K562 (cell line): Measurements from ENCODE around the gene CLIP1.

Experiments
- CBX2 ChIP-seq: fragments of 200-600 bp; sonication (generic); IDR thresholded peaks from one replicate; pipeline ENCODE4 v1.6.1; 2012; ENCODE audit warnings: mild to moderate bottlenecking, low read length, inconsistent platforms; ENCODE audit not compliant: insufficient read depth, poor library complexity, severe bottlenecking
- CBX8 ChIP-seq: fragments of 200-600 bp; sonication (generic); IDR thresholded peaks from 2 replicates; pipeline ENCODE4 v1.6.1; 2012; ENCODE audit warnings: borderline replicate concordance, mixed run types, low read depth, mild to moderate bottlenecking, moderate library complexity, mixed read lengths, low read length, control low read depth, inconsistent platforms; ENCODE audit not compliant: poor library complexity, severe bottlenecking; ENCODE audit errors: extremely low read depth
- KDM5B ChIP-seq: fragments of 200-600 bp; sonication (generic); IDR thresholded peaks from 2 replicates; pipeline ENCODE4 v1.6.1; 2012; ENCODE audit warnings: low read depth, mild to moderate bottlenecking, moderate library complexity, low read length, control low read depth, inconsistent platforms; ENCODE audit not compliant: insufficient replicate concordance
- MTA2 ChIP-seq: fragments of 450-650 bp; IDR thresholded peaks from 2 replicates; pipeline ENCODE4 v1.6.1; 2016; ENCODE audit warnings: low read depth
- MYNN ChIP-seq, 2 experiments: sonication (generic); formaldehyde crosslinking in 1 of 2; IDR thresholded peaks; 2 replicates each; pipeline versions ENCODE4 v1.5.0 to v1.6.1; 2016 to 2020; ENCODE audit warnings: antibody characterized with exemption in 1 of 2, missing genetic modification reagents in 1 of 2
- POLR2A ChIP-seq: fragments of 450-650 bp; conservative IDR thresholded peaks from 2 replicates; pipeline ENCODE4 v1.6.1; 2016
- RAD51 ChIP-seq: fragments of 450-650 bp; IDR thresholded peaks from 2 replicates; pipeline ENCODE4 v1.7.1; 2016; ENCODE audit warnings: low read depth, mild to moderate bottlenecking, borderline replicate concordance
- SMAD1 ChIP-seq: fragments of 150-350 bp; IDR thresholded peaks from 2 replicates; pipeline ENCODE4 v1.6.1; 2014; ENCODE audit warnings: low read length, low read depth; ENCODE audit not compliant: partially characterized antibody
- U2AF2 ChIP-seq: fragments of 200-400 bp; formaldehyde crosslinking; optimal IDR thresholded peaks from 2 replicates; pipeline ENCODE3; 2017; ENCODE audit warnings: low read depth, mild to moderate bottlenecking, low read length
- ZBTB7A ChIP-seq: IDR thresholded peaks from 2 replicates; pipeline ENCODE4 v1.6.1; 2011; ENCODE audit warnings: low read depth, mild to moderate bottlenecking, low read length, moderate library complexity, borderline replicate concordance; ENCODE audit not compliant: control insufficient read depth
- ZNF146 ChIP-seq: IDR thresholded peaks from one replicate; pipeline ENCODE4 v1.6.1; 2018; ENCODE audit warnings: missing compliant biosample characterization; ENCODE audit not compliant: unreplicated experiment
- TF ChIP-seq, protein P1 (sequence below): sonication (generic); formaldehyde crosslinking; IDR thresholded peaks from 2 replicates; pipeline ENCODE4 v1.8.0; 2022; ENCODE audit warnings: mild to moderate bottlenecking, missing genetic modification reagents
- TF ChIP-seq, protein P2 (sequence below), 3 experiments: IDR thresholded peaks in 2 of 3; conservative IDR thresholded peaks in 1 of 3; 2 replicates each; pipeline ENCODE4 v1.5.1; 2011 to 2012; ENCODE audit warnings: low read length in 3 of 3, mild to moderate bottlenecking in 3 of 3, control low read depth in 2 of 3, improper control_type of control experiment in 1 of 3, inconsistent platforms in 1 of 3, low read depth in 1 of 3, mixed read lengths in 1 of 3, moderate library complexity in 1 of 3; ENCODE audit not compliant: insufficient read depth in 2 of 3
- TF ChIP-seq, protein P3 (sequence below): fragments of 150-350 bp; conservative IDR thresholded peaks from 2 replicates; pipeline ENCODE4 v1.6.1; 2014; ENCODE audit warnings: low read length

DNA sequence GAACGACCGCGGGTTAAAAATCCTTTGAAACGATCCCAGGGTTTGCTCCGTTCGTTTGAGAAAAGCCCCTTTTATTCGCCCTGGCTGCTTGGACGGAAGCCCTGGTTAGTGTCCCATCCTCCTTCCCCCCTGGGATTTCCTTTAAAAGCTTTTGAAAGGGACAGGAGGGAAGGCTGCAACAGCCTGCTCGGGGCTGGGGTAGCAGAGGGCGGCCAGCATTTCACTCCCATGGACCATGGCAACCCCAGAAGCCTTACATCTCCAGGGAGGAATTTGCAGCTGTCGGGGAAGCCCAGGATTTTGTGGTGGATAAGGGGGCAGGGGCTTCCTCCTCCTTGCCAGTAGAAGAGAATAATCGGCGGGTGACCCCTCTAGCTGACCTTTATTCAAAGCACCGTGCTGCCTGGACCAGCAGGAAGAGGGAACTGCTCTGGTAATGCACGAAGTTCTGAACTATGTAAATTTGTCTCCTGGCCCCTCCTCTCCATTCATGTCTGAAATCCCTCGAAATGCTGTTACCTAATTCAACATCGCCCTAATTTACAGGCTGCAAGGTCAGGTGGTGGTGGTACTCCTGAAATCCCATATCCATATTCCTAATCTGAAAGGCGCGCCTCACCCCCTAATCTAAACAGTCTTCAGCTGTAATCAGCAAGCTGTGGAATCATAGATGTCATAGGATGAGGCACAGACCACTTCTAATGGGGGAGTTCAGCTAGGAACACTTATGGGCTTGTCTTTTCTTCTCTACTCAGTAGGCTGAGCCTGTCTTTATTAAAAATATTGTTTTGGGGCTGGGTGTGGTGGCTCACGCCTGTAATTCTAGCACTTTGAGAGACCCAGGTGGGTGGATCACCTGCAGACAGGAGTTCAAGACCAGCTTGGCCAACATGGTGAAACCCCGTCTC is 1.0 kb upstream of the CLIP1 start:
- TF ChIP-seq ZNF146 (CRISPR knock-in tag) = no peak
- no peak for TF ChIP-seq MYNN (IDR thresholded peaks at IDR 0.05)
- TF ChIP-seq MYNN (CRISPR knock-in tag; IDR thresholded peaks at IDR 0.05) = no peak
- no peak for TF ChIP-seq MTA2
- TF ChIP-seq KDM5B = peak; percentile 24
- no peak for TF ChIP-seq U2AF2
- TF ChIP-seq, protein P1, sequence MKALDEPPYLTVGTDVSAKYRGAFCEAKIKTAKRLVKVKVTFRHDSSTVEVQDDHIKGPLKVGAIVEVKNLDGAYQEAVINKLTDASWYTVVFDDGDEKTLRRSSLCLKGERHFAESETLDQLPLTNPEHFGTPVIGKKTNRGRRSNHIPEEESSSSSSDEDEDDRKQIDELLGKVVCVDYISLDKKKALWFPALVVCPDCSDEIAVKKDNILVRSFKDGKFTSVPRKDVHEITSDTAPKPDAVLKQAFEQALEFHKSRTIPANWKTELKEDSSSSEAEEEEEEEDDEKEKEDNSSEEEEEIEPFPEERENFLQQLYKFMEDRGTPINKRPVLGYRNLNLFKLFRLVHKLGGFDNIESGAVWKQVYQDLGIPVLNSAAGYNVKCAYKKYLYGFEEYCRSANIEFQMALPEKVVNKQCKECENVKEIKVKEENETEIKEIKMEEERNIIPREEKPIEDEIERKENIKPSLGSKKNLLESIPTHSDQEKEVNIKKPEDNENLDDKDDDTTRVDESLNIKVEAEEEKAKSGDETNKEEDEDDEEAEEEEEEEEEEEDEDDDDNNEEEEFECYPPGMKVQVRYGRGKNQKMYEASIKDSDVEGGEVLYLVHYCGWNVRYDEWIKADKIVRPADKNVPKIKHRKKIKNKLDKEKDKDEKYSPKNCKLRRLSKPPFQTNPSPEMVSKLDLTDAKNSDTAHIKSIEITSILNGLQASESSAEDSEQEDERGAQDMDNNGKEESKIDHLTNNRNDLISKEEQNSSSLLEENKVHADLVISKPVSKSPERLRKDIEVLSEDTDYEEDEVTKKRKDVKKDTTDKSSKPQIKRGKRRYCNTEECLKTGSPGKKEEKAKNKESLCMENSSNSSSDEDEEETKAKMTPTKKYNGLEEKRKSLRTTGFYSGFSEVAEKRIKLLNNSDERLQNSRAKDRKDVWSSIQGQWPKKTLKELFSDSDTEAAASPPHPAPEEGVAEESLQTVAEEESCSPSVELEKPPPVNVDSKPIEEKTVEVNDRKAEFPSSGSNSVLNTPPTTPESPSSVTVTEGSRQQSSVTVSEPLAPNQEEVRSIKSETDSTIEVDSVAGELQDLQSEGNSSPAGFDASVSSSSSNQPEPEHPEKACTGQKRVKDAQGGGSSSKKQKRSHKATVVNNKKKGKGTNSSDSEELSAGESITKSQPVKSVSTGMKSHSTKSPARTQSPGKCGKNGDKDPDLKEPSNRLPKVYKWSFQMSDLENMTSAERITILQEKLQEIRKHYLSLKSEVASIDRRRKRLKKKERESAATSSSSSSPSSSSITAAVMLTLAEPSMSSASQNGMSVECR = no peak
- TF ChIP-seq CBX2 = no peak
- TF ChIP-seq POLR2A = peak; percentile 84
- TF ChIP-seq SMAD1 = no peak
- TF ChIP-seq, protein P2, sequence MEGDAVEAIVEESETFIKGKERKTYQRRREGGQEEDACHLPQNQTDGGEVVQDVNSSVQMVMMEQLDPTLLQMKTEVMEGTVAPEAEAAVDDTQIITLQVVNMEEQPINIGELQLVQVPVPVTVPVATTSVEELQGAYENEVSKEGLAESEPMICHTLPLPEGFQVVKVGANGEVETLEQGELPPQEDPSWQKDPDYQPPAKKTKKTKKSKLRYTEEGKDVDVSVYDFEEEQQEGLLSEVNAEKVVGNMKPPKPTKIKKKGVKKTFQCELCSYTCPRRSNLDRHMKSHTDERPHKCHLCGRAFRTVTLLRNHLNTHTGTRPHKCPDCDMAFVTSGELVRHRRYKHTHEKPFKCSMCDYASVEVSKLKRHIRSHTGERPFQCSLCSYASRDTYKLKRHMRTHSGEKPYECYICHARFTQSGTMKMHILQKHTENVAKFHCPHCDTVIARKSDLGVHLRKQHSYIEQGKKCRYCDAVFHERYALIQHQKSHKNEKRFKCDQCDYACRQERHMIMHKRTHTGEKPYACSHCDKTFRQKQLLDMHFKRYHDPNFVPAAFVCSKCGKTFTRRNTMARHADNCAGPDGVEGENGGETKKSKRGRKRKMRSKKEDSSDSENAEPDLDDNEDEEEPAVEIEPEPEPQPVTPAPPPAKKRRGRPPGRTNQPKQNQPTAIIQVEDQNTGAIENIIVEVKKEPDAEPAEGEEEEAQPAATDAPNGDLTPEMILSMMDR (IDR thresholded peaks at IDR 0.05 in 2 of 3, conservative IDR thresholded peaks at IDR 0.05 in 1 of 3; ENCODE audit: insufficient read depth in 2 of 3, low read depth in 1 of 3, low read length in 3 of 3) = no peak
- no peak for TF ChIP-seq RAD51
- TF ChIP-seq, protein P3, sequence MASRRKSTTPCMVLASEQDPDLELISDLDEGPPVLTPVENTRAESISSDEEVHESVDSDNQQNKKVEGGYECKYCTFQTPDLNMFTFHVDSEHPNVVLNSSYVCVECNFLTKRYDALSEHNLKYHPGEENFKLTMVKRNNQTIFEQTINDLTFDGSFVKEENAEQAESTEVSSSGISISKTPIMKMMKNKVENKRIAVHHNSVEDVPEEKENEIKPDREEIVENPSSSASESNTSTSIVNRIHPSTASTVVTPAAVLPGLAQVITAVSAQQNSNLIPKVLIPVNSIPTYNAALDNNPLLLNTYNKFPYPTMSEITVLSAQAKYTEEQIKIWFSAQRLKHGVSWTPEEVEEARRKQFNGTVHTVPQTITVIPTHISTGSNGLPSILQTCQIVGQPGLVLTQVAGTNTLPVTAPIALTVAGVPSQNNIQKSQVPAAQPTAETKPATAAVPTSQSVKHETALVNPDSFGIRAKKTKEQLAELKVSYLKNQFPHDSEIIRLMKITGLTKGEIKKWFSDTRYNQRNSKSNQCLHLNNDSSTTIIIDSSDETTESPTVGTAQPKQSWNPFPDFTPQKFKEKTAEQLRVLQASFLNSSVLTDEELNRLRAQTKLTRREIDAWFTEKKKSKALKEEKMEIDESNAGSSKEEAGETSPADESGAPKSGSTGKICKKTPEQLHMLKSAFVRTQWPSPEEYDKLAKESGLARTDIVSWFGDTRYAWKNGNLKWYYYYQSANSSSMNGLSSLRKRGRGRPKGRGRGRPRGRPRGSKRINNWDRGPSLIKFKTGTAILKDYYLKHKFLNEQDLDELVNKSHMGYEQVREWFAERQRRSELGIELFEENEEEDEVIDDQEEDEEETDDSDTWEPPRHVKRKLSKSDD = no peak
- no peak for TF ChIP-seq ZBTB7A
- TF ChIP-seq CBX8 = no peak
